C4-2B (cell line): ENCODE data around the gene LAMA5.

ENCODE experiments used
- H3K27ac ChIP-seq: fragments of 450-650 bp; 2 replicates; pipeline ENCODE4 v1.5.1; 2017
- ZFX ChIP-seq: fragments of 450-650 bp; IDR thresholded peaks from 2 replicates; pipeline ENCODE4 v1.6.1; 2017
- TF ChIP-seq, protein P1 (sequence below): fragments of 450-650 bp; conservative IDR thresholded peaks from 2 replicates; pipeline ENCODE4 v1.5.1; 2017; ENCODE audit warnings: mild to moderate bottlenecking

The LAMA5 gene

DNA sequence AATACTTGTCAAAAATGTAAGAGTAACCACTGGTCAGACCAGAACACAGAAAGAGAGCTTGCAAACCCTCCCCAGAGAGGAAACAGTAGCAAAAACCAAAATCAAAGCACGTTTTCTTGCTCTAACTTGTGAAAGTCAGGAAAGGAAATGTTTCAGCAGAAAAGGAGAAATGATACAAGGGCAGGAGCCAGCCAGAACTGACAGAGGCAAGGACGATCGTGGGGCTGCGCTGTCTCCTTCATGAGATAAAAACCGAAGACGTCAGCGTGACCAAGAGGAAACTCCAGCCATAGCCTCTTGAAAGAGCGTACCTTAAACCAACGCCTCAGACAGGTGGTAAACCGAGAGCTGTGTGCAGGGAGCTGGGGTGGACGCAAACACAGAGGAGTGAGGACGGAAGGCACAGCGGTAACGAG lies 27.5 kb downstream of the LAMA5 start:
- H3K27ac ChIP-seq = no peak overlapping the region
- TF ChIP-seq, protein P1, sequence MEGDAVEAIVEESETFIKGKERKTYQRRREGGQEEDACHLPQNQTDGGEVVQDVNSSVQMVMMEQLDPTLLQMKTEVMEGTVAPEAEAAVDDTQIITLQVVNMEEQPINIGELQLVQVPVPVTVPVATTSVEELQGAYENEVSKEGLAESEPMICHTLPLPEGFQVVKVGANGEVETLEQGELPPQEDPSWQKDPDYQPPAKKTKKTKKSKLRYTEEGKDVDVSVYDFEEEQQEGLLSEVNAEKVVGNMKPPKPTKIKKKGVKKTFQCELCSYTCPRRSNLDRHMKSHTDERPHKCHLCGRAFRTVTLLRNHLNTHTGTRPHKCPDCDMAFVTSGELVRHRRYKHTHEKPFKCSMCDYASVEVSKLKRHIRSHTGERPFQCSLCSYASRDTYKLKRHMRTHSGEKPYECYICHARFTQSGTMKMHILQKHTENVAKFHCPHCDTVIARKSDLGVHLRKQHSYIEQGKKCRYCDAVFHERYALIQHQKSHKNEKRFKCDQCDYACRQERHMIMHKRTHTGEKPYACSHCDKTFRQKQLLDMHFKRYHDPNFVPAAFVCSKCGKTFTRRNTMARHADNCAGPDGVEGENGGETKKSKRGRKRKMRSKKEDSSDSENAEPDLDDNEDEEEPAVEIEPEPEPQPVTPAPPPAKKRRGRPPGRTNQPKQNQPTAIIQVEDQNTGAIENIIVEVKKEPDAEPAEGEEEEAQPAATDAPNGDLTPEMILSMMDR = no peak
- no peak for TF ChIP-seq ZFX

DNA sequence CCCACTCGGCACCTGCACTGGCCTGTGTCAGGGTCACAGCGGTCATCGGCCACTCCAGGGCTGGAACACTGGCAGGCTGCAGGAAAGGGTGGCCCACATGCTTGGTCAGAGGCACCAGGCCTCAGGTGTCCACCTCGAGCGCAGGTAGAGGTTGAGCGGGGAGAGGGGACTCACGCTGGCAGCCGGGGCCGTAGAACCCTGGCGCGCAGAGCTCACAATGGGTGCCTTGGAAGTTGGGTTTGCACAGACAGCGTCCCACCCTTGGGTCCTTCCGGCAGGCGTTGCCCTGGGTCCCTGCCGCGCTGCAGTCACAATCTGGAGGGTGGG lies 28.9 kb downstream of the LAMA5 start:
- TF ChIP-seq ZFX = no peak
- TF ChIP-seq, protein P1 = no peak
- H3K27ac ChIP-seq = no peak overlapping the region

DNA sequence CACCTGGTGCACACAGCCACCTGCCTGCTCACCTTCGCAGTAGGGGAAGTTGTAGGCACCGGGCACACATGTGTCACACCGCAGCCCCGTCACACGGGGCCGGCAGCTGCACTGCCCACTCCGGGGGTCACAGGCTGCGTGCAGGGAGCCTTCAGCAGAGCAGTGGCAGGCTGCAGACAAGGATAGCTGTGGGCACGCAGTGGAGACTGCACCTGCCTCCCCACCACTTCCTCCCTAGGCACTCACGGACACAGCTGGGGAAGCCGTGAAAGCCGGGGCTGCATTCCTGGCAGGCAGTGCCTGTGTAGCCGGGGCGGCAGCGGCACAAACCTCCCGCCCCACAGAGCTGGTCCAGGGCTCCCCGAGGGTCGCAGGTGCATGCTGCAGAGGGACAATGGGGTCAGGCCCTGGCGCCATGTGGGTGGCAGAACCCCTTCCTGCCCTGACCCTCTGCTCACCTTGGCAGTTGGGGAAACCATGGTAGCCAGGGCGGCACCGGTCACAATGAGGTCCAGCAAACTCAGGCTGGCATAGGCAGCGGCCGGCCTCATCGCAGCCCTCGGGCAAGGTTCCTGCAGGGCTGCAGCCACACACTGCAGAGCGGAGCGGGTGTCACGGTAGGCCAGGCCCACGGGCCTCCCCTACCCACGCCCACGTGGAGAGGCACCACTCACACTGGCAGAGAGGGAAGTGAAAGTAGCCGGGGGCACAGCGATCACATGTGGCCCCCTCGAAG lies 29.4 kb downstream of the LAMA5 start:
- no peak overlapping the region for H3K27ac ChIP-seq
- TF ChIP-seq, protein P1 = no peak
- no peak for TF ChIP-seq ZFX

DNA sequence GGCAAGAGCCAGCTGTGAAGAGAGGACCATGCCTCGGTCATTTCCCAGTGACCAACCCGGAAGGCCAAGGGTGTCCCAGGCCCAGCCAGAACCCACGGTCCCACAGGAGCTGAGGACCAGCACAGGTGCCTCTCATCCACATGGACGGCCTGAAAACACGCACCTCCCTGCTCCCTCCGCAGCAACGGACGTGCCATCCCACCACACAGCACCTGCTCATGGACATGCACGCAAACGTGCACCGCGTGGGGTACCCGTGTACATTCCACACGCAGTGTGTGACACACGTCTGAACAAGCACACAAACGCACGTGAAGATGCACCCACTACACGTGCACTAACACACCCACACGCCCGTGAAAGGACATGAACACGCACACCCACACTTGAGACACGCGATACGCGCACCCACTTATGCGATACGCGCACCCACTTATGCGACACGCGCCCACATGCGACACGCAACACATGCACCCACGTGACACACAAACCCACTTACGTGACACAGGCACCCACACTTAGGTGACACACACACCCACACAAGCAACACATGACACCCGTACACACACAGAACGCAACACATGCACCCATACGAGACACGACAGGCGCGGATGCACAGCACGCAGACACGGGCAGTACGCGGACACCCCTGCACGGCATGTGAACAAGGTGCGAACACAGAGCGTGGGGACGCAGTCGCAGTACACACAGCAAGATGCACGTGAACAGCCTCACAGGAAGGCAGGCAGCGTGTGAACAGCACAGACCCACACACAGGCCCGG lies 30.1 kb downstream of the LAMA5 start:
- no peak overlapping the region for H3K27ac ChIP-seq
- TF ChIP-seq ZFX = no peak
- TF ChIP-seq, protein P1 = no peak

DNA sequence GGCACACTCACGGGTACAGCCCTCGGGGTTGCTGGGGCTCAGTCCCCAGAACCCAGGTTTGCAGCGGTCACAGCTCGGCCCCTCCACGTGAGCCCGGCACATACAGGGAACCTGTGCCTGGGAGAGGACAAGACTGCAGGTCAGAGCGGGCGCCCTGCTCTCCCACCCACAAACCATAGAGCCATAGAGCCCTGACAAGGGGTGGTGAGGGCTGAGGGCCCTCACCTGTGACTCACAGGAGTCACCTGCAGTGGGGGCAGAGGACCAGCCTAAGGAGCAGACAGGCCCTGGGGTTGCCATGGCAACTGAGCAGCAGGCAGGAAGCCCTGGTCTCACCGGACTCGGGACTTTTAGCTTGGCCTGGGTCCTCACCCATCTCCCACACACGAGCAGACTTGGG lies 30.8 kb downstream of the LAMA5 start:
- no peak overlapping the region for H3K27ac ChIP-seq
- TF ChIP-seq, protein P1 = no peak
- no peak for TF ChIP-seq ZFX

DNA sequence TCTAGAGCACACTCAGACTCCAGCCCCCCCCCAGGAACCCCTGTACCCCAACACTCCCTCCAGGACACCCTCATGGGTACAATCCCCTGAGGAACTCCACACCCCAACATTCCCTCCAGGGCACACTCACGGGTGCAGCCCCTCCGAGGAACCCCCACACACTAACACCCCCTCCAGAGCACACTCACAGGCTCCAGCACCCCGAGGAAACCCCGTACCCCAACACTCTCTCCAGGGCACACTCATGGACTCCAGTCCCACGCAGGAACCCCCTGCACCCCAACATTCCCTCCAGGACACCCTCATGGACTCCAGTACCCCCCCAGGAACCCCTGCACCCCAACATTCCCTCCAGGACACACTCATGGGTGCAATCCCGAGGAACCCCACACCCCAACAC lies 31.6 kb downstream of the LAMA5 start:
- H3K27ac ChIP-seq = no peak overlapping the region
- TF ChIP-seq, protein P1 = no peak
- TF ChIP-seq ZFX = no peak

DNA sequence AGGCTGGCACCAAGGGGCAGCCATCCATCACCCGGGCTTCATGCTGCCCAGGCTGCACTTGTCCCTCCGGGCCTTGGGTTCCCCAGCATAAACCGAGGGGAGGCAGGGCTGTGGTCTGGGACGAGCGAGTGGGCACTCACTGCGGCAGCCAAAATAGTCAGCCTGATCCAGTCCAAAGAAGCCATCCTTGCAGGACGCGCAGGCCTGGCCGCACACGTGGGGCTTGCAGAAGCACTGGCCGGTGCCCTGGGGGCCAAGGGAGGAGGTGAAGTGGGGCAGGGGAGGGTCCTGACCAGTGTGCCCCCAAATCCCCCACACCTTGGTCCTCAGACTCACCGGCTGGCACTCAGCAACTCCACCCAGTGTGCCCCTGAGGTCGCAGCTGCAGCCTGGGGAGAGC lies 32.2 kb downstream of the LAMA5 start:
- TF ChIP-seq ZFX = no peak
- TF ChIP-seq, protein P1 = no peak
- no peak overlapping the region for H3K27ac ChIP-seq
